Lower leg skin (tissue), 3 donors: ENCODE data around the gene RBM26.

Source experiments
- CTCF ChIP-seq, 3 donors: fragments of 450-650 bp; IDR thresholded peaks; one replicate each; pipeline ENCODE4 v1.5.1; 2016; ENCODE audit warnings: antibody characterized with exemption in 3 of 3, mild to moderate bottlenecking in 3 of 3, moderate library complexity in 2 of 3
- POLR2A ChIP-seq, 2 donors: fragments of 450-650 bp; IDR thresholded peaks; one replicate each; pipeline ENCODE4 v1.6.1; 2016 to 2017; ENCODE audit warnings: antibody characterized with exemption in 2 of 2, mild to moderate bottlenecking in 1 of 2, moderate library complexity in 1 of 2

DNA sequence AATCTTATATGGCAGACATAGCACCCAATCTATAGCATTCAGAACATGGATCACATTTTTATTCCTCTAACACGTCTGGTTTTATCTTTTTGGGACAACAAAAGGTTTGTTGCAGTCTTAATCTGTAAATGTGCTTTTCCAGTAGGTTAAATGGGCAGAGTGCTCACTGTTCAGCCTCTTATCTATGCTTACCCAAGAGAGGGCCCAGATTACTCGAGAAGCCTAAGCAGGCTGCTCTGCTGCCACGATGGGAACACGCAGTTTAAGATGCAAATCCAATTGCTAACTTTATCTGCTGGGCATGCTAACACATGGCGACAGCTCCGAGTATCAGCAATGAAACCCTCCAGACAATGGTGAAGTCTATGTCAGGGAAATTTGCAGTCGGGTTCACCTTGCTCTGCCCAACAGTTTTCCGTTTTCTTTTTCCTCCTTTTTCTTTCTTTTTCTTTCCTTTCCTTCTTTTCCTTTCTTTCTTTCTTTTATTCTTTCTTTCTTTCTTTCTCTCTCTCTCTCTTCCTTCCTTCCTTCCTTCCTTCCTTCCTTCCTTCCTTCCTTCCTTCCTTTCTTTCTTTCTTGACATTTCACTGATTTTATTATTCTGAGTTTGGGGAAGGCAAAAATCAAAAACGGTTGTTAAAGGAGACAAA, 115.3 kb downstream of the RBM26 start:
- TF ChIP-seq CTCF (IDR thresholded peaks at IDR 0.05): no peak
- no peak for TF ChIP-seq POLR2A (IDR thresholded peaks at IDR 0.05)
